HEK293 (cell line): ENCODE data around the gene OAF.

Source experiments
- BCL11A ChIP-seq: fragments of 450-650 bp; formaldehyde crosslinking; IDR thresholded peaks from 2 replicates; pipeline ENCODE4 v1.5.1; 2016; ENCODE audit warnings: low read depth, missing biosample characterization, missing genetic modification characterization
- TF ChIP-seq, protein P1 (sequence below): sonication (generic); formaldehyde crosslinking; IDR thresholded peaks from 2 replicates; pipeline ENCODE4 v1.8.1; 2022; ENCODE audit warnings: mild to moderate bottlenecking, moderate library complexity, missing genetic modification reagents

- TF ChIP-seq, protein P1, sequence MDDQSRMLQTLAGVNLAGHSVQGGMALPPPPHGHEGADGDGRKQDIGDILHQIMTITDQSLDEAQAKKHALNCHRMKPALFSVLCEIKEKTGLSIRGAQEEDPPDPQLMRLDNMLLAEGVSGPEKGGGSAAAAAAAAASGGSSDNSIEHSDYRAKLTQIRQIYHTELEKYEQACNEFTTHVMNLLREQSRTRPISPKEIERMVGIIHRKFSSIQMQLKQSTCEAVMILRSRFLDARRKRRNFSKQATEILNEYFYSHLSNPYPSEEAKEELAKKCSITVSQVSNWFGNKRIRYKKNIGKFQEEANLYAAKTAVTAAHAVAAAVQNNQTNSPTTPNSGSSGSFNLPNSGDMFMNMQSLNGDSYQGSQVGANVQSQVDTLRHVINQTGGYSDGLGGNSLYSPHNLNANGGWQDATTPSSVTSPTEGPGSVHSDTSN (CRISPR knock-in tag): no peak
- TF ChIP-seq BCL11A (tag by site-specific recombination): no peak
Measured at GRCh38 chr11:120201653-120202052, 9.2 kb upstream of the OAF start.
